Measurements from ENCODE around the gene CBY3.
A peak's percentile ranks its signal among the peaks of the same experiment; 100 is the strongest.
"Not testable (repeated sequence)": the region's sequence is repeated elsewhere in the genome, so short reads cannot be mapped to it uniquely, and the experiment has no call there.

The CBY3 gene

DNA sequence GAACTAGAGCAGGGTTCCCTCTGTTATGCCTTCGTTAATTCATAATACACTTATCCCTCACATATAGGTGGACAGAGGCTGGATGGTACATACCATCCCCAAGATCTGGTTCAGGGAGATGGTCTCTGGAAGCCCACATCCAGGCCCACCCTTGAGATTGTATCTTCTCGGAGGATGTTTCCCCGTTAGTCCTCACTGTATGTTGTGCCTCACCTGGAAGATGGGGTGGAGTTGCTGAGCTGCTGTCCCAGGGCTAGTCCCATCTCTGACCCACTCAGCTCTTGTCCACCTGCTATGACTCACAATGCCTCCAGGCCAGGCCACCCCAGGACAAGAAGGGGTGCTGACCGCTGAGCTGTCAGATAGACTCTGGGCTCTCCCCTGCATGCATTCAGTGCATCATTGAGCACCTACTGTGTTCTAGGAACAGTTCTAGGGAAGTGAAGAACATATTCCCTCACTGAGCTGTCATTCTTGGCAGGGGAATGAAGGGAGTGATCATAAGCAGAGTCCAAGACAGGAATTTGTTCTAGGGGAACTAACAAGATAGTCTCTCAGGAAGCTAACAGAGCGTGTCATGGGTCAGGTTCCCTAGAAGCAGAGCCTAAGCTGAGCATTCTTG lies at the start of gene CBY3:
CBY3 (minus strand) TSS at position 255 of the 622 bp plus-strand sequence; CDS start at position 139, 116 bp downstream.
- DNase-seq (ENCODE audit: low read depth): peak; percentile 40

DNA sequence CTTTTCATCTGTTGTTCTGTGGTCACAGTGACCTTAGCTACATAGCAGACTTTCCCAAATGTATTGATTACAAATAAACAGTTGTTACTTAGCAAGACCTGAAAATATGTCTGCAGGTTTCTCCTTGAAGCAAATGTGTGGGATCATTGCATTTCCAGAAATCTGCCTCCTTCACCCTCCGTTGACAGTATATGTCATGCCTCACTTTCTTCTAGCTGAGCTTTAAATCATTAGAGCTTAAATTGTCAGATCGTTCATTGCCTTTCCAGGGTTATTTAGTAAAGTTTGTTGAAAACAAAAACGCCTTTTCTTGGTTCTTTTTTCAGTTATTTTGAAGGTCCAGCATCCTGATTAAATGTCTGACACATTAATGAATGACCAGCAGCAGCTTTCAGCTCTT lies 49.5 kb upstream of the CBY3 start:
- DNase-seq (ENCODE audit: low read depth): no peak

DNA sequence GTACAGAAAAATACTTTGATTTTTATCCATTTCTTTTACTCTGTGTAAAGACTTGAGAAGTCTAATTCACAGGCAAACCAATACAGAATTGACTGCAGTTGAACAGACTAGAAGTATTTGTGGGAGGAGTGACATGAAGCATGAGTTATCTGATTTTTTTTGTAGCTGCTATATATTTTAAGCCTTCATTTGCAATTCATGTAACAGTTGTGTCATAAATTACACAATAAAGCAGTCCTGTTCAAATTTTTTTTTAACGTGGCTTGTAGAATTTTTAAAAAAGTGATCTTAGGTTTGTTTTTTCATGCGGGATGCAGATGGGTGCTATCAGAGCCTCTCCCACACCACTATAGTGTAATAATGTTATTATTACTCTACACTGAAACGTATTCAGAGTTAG lies 48.9 kb upstream of the CBY3 start:
- no peak for DNase-seq (ENCODE audit: low read depth)

DNA sequence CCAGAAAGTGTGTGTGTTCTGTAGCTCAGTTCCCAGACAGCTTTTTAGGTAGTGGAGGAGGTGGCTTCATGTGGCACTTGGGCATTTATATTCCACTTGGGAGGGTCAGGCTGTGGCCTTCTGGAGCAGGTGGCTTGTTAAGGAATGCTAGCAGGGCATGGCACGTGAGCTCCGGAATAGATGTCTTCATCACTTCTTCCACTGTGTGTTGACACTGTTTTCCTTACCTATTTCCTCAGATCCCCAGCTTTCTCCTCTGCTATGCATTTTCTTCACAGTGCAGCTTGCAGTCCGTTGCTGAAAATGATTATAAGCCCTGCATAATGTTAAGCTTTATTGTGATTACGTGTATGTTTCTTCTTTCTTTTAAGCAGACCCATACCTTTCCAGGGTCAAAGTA lies 48.5 kb upstream of the CBY3 start:
- no peak for DNase-seq (ENCODE audit: low read depth)

DNA sequence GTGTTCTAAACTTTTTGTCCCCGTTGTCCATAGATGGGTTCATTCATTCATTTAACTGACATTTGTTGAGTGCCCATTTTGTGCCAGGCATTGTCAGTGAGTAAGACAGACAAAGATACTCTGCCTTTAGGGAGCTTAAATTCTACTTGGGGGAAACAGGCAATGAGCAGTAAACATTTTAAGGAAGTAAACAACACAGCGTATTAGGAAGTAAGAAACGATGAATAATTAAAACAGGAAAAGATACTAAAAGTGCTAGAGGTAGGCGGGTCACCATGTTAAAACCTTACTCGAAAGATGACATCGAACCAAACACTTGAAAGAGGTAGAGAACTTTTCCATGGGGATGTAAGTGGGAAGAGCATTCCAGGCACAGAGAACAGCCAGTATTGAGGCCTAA lies 46.3 kb upstream of the CBY3 start:
- DNase-seq (ENCODE audit: low read depth): no peak

DNA sequence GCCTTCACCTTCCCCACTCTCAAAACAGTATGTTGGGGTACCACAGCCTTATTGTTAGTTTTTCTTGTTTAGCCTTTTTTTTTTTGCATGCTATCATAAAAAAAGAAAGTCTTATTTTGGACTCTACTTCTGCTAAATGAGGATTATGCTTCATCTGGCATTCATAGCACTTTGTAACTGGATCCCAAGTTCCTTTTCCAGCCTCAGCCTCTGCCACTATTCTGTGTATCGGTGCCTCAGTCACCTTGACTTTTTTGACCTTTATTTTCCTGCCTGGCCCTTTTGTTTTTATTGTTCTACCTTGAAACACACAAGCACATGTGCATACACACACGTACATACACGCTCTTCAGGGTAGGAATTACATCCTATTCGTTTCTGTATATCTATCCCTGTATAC lies 43.3 kb upstream of the CBY3 start:
- no peak for DNase-seq (ENCODE audit: low read depth)

DNA sequence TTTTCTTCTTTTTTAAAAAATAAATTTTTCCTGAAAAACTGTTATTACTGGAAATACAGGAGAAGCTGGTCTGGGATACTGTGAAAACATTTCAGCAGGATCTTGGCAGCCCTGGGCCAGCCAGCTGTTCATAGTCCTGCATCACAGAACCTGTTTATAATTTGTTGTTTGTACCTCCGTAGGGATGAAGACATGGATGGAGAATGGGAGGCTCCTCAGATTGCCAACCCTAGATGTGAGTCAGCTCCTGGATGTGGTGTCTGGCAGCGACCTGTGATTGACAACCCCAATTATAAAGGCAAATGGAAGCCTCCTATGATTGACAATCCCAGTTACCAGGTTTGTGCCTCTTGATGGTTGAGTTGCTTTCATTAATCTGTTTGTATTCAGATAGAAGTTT lies 39.4 kb upstream of the CBY3 start:
- no peak for DNase-seq (ENCODE audit: low read depth)

DNA sequence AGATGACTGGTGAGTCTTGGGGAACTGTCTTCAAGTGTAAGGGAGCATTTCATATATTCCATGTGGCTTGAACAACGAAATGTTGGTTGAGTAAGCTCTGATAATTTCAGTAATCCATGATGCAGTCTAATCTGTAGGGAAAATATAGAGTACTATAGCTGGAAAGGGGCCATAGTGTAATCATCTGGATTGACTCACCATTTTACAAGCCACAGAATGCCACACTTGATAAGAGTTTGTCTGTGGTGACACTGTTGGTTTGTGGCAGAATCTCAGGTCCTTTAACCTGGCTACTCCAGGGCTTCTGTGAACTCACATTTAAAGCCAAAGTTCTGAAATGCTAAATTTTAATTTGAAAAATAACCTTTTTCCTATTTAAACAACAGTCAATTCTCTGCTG lies 35.5 kb upstream of the CBY3 start:
- DNase-seq (ENCODE audit: low read depth): peak; percentile 23

DNA sequence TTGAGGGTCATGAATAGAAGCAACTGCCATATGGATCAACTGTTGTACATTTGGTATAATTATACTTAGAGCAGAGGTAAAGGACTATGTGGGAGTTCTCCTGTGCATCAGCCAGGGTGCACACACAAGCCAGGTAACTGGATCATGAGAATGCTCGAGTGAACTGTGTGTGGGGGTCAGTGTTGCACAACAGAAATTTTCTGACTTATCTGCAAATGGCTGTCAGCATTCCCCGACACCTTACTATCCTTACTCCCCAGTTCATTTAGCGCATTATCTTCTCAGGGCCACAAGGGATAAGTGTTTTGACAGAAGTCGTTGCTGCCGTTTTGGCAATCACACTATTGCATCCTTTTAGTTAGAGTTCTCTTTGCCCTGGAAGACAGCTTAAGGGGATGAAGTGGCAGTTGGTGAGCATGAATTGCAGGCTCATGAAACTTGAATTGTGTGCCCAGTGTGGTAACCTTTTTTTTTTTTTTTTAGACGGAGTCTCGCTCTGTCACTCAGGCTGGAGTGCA lies 19.6 kb upstream of the CBY3 start:
- DNase-seq (ENCODE audit: low read depth): peak; percentile 26

DNA sequence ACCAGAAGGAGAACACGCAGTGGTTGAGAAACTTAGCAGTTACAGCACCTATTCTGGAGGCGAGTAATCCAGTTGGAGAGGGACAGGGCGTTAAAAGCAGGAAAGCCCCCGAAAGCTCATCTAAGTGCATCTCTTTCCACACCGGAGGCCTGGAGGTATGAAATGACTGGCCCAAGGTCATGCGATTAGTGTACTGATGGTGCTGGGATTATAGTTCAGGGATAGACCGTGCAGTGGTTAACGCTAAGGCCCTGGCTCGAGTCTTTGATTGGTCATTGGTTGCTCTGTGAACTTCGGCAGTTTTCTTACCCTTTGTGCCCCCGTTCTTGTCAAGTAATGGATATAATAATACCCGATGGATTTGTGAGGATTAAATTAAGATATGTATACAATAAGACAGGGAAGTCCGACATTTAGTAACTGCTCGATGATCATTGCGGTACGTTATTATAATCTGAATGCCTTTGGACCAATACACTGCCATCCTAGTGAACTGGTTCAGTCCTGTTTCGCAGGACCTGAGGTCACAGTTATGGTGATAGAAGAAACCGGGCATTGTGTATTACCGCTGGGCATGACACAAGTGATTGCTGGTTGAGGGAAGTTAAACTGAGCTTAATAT lies 18.9 kb upstream of the CBY3 start:
- peak; percentile 63 for DNase-seq (ENCODE audit: low read depth)

DNA sequence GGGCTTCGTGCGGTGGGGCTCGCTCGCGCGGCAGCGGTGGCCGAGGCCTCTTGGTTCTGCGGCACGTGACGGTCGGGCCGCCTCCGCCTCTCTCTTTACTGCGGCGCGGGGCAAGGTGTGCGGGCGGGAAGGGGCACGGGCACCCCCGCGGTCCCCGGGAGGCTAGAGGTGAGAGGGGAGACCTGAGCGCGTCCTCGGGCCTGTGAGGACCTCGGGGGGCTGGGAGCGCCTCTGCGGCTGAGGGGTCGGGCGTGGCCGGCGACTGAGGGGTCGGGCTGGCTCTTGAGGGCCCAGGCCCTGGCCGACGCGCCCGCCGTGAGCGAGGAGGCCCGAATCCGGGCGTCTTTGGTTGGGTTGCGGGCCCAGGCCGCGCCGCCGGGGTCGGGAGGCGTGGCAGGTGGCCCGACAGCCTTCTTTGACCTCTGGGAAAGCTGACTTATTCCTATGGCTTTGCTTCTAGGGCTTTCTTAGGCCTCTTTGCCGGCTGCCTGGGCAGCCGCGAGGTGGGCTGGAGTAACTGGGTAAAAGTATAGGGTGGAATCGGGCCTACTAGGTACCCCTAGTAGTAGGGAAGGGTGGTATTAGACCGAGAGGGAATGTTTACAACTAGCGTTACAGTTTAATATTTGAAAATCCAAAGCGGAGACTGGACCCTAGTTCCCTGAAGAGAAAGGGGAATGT lies 18.2 kb upstream of the CBY3 start, which contains the start of gene CANX:
CANX (plus strand) TSS at position 33 of the 681 bp plus-strand sequence. CDS start 6,715 bp downstream, outside the sequence.
- peak; percentile 47 for DNase-seq (ENCODE audit: low read depth)

DNA sequence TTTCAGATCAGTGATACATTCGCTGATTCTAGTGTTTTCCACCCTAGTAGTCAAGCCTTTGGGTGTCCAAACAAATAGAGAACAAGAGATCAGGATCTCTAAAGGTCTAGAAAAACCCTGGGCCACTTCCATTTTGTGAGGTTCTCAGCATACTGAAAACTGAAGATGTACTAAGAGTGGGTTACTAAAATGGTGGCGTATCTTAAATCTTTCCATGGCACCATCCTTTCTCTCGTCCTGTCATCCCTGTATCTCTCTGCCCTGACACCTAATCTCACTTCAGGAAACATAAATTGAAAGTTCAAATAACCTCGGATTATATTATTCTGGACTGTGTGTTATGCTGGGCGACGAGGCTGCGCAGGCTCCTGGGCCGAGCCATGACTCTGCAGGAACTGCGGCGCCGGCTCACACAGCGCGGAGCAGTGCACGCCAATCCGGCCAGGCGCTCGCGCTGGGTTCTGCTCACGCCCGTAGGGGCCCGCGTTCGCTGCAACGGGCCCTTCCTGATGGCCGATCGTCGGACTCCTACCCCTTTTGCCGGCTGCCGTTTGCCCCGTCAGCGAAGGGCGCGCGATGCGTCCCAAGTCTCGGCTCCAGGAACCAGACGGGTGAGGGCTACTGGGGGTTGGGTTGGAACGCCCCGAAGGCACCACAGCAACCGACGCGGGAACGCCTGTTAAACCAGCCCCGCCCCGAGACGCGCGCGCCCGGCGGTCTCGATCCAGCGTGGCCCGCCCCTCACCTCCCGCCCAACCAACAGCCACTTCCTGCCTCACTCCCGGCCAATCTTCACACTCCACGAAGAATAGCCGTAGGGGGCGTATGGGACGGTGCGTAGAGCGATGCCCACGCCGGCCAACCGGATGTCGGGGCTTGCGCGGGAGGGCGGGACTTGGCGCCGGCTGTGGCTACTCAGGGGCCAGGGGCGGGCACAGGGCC lies 17.4 kb upstream of the CBY3 start:
- peak; percentile 100 for DNase-seq (ENCODE audit: low read depth)

DNA sequence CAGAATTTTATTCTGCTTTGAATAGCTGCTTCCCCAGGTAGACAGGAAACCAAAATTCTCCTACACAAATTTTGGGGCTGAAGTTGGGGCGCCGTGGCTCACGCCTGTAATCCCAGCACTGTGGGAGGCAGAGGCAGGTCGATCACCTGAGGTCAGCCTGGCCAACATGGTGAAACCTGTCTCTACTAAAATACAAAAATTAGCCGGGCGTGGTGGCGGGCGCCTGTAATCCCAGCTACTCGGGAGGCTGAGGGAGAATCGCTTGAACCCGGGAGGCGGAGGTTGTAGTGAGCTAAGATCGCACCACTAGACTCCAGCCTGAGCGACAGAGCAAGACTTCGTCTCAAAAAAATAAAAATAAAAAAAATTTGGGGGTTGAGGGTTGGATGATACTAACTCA lies 16.7 kb upstream of the CBY3 start:
- not testable (repeated sequence) for DNase-seq (ENCODE audit: low read depth)

DNA sequence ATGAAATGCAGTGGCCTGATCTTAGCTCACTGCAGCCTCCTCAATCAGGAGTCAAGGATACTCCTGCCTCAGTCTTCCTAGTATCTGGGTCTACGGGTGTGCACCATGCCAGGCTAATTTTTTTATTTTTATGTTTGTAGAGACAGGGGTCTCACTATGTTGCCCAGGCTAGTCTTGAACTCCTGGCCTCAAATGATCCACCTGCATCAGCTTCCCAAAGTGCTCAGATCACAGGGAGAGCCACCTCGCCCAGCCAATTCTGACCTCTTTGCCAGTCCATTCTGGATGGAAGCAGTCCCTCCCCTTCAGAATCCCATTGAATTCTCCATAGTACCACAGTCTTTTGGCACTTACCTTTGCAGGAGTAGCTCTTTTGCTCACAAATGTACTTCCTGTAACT lies 16.3 kb upstream of the CBY3 start:
- no peak for DNase-seq (ENCODE audit: low read depth)

DNA sequence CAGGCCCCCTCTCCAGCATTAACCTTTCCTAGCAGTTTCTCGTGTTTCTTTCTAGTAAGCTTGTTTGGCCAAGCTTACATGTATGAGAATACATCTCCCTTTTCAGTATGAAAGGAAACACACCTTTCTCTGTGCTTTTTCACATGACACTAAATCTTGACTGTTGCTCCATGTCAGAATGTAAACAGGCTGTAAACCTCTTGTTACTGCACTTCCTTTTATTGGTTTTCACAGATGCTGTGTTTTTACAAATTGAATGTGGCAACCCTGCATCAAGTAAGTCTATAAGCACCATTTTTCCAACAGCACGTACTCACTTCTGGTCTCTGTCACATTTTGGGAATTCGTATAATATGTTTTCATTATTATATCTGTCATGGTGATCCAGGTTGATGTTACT lies 15.8 kb upstream of the CBY3 start:
- DNase-seq (ENCODE audit: low read depth): no peak

DNA sequence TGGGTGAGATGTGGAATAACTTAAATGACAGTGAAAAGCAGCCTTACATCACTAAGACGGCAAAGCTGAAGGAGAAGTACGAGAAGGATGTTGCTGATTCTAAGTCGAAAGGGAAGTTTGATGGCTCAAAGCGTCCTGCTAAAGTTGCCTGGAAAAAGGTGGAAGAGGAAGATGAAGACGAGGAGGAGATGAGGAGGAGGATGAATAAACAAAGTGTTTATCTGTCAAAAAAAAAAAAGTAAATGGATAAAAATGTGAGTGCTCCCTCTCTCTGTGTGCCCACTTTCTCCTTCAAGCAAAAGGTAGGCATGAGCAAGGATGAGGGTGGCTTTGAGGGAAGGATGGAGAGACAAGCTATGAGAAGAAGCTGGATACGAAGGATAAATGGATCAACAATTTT lies 13.7 kb upstream of the CBY3 start:
- DNase-seq (ENCODE audit: low read depth): no peak

DNA sequence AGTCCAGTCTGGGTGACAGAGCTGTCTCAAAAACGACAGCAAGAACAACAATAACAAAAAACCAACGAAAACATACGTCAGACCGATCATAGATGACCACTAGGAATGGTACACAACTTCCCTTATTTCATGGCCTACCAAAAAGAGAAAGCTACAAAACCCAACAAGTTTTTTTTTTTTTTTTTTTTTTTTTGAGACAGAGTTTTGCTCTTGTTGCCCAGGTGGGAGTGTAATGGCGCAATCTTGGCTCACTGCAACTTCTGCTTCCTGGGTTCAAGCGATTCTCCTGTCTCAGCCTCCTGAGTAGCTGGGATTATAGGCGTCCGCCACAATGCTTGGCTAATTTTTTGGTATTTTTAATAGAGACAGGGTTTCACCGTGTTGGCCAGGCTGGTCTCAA lies 8.4 kb upstream of the CBY3 start:
- DNase-seq (ENCODE audit: low read depth): not testable (repeated sequence)

DNA sequence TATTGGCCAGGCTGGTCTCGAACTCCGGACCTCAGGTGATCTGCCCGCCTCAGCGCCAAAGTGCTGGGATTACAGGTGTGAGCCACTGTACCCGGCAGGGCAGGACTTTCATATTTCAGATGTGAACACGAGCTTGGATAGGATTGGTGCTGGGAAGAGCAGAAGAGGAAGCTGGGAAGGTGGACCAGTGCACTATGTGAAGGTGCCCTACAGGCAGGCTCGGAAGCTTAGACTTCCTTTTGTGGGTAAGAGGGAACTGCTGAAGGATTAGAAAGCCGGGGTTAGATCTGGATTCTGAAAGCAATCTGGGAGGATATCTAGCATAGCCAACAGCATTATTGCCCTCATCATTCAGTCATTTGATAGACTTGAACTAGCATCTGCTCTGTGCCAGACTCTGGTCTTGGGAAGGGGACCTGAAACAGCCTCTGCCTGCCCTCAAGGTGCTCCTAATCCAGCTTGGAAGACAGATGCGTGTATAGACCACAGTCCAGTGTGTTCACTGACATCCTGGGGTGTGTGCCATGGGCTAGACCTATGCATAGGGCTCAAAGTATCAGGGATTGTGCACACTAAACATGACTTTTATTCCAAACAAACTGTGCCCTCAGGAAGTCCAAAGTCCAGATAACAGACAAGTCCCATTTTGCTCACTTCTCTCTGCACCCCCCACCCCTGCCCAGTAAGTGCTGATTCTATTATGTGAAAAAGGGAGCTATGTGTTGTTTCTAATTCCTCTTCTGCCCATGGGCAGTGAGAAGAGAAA lies 637 bp downstream of the CBY3 start:
- no peak for DNase-seq (ENCODE audit: low read depth)

DNA sequence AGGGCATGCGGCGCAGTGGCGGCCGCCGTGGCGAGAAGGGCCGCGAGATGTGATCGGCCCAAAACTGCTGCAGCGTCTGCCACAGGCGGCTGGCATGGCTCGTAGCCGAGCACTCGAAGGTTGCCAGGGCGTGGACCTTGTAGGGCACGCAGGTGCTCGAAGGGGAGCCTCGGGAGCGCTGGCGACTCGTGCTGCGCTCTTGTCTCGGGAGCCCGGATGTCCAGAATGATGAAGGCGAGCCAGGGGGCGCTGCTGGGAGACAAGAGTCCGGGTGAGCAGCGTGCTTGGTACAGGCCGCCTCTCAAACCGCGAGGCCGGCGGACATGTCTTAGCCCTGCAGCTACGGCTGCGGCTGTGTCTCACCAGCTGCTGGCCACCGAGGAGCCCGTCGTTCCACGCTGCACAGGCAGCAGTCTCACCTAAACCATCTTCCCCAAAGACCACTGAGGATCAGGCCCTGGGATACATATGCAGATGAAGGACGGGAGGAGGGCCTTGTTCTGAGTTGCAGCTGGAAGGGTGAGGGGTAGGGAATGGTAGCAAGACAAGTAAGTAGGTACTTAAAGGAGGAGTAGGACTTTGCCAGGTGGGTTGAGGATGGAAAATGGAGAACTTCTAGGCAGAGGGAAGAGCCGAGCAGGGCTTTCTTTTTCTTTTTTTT lies 1.7 kb downstream of the CBY3 start:
- peak; percentile 27 for DNase-seq (ENCODE audit: low read depth)

DNA sequence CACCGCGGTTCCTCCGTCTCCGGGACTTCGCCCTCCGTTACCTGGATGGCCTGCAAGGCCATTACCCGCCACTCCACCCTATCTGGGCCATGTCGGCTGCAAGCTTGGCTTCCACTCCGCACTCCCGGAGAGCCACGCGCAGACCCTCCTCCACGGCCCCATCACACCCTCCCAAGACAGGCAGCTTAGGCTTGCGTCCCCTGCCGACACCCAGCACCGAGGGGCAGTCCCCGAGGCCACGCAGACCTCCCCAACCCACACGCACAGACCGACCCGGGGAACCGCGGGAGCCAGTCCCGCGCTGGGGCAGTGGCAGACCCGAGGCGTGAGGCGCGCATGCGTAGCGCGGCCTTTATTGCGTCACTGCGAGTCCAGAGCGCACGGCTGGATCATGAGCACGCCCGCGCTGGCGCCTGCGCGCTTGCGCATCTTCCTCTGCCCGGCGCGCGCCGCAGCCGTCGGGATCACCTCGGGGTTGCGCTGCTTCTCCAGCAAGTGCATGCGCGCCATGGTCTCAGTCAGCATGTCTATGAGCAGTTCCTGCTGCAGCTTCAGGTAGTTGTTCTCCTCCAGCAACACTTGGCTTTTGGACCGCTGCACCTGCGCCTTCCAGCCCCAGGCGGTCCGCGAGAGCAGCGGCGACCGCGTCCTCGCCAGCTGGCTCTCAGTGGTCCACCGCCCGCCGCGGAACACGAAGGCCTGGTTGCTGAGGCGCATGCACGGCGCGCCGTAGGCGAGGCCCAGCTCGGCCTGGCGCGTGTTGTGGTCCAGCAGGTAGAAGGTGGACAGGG lies 2.4 kb downstream of the CBY3 start:
- peak; percentile 96 for DNase-seq (ENCODE audit: low read depth)
